Trophoblast cell (in vitro differentiated cells and primary cell): Measurements from ENCODE around the gene ELFN1.

ENCODE experiments used
- DNase-seq, 2 donors: peaks; one replicate each; pipeline ENCODE4 v3.0.0-alpha.2; 2016
- H2AFZ ChIP-seq: 2 replicates; pipeline ENCODE4 v1.6.1; 2013; ENCODE audit warnings: low read length, moderate library complexity, mild to moderate bottlenecking; ENCODE audit not compliant: insufficient read depth, poor library complexity
- H2AK5ac ChIP-seq: 2 replicates; pipeline ENCODE4 v1.6.1; 2013; ENCODE audit warnings: mild to moderate bottlenecking, low read length
- H2BK120ac ChIP-seq: 2 replicates; pipeline ENCODE4 v1.6.1; 2013; ENCODE audit warnings: low read length, mild to moderate bottlenecking, moderate library complexity; ENCODE audit not compliant: insufficient read depth, poor library complexity
- H2BK12ac ChIP-seq: 2 replicates; pipeline ENCODE4 v1.6.1; 2013; ENCODE audit warnings: mild to moderate bottlenecking, low read length, moderate library complexity
- H2BK5ac ChIP-seq: 2 replicates; pipeline ENCODE4 v1.6.1; 2013; ENCODE audit warnings: low read length, low read depth, moderate library complexity, mild to moderate bottlenecking; ENCODE audit not compliant: poor library complexity
- H3K14ac ChIP-seq: 2 replicates; pipeline ENCODE4 v1.6.1; 2013; ENCODE audit warnings: mild to moderate bottlenecking, low read length
- H3K18ac ChIP-seq: 2 replicates; pipeline ENCODE4 v1.6.1; 2013; ENCODE audit warnings: mild to moderate bottlenecking, low read length
- H3K23ac ChIP-seq: 2 replicates; pipeline ENCODE4 v1.6.1; 2013; ENCODE audit warnings: low read length
- H3K27ac ChIP-seq: 2 replicates; pipeline ENCODE4 v1.5.1; 2013; ENCODE audit warnings: low read depth, mild to moderate bottlenecking, inconsistent platforms, low read length, moderate library complexity
- H3K27me3 ChIP-seq: 2 replicates; pipeline ENCODE4 v1.6.1; 2013; ENCODE audit warnings: inconsistent platforms, mild to moderate bottlenecking, low read length, moderate library complexity; ENCODE audit not compliant: insufficient read depth
- H3K36me3 ChIP-seq, 2 experiments: 1 replicate in 1 of 2; 2 replicates in 1 of 2; pipeline ENCODE4 v1.6.1; 2013; ENCODE audit warnings: low read length in 2 of 2, mild to moderate bottlenecking in 2 of 2, moderate library complexity in 1 of 2; ENCODE audit not compliant: insufficient read depth in 2 of 2, control insufficient read depth in 1 of 2
- H3K4ac ChIP-seq: 2 replicates; pipeline ENCODE4 v1.6.1; 2013; ENCODE audit warnings: low read depth, mild to moderate bottlenecking, low read length, moderate library complexity
- H3K4me1 ChIP-seq, 2 experiments: 1 replicate in 1 of 2; 2 replicates in 1 of 2; pipeline ENCODE4 v1.6.1; 2013; ENCODE audit warnings: low read length in 2 of 2, mild to moderate bottlenecking in 2 of 2, moderate library complexity in 1 of 2; ENCODE audit not compliant: insufficient read depth in 2 of 2, control insufficient read depth in 1 of 2
- H3K4me2 ChIP-seq: 2 replicates; pipeline ENCODE4 v1.6.1; 2013; ENCODE audit warnings: inconsistent platforms, mild to moderate bottlenecking, low read length, moderate library complexity
- H3K4me3 ChIP-seq: 2 replicates; pipeline ENCODE4 v1.5.1; 2013; ENCODE audit warnings: mild to moderate bottlenecking, low read depth, low read length, inconsistent platforms
- H3K79me1 ChIP-seq: one replicate; pipeline ENCODE4 v1.6.1; 2013; ENCODE audit warnings: low read length
- H3K79me2 ChIP-seq: 2 replicates; pipeline ENCODE4 v1.6.1; 2013; ENCODE audit warnings: low read length, mild to moderate bottlenecking; ENCODE audit not compliant: control insufficient read depth, insufficient read depth, poor library complexity
- H3K9ac ChIP-seq: 2 replicates; pipeline ENCODE4 v1.6.1; 2013; ENCODE audit warnings: mild to moderate bottlenecking, low read length
- H3K9me3 ChIP-seq: 2 replicates; pipeline ENCODE4 v1.6.1; 2013; ENCODE audit warnings: low read depth, mild to moderate bottlenecking, control low read depth, inconsistent platforms, low read length; ENCODE audit not compliant: insufficient read depth
- H4K12ac ChIP-seq: 2 replicates; pipeline ENCODE4 v1.6.1; 2013; ENCODE audit warnings: low read depth, mild to moderate bottlenecking, low read length, moderate library complexity
- H4K8ac ChIP-seq: 2 replicates; pipeline ENCODE4 v1.6.1; 2013; ENCODE audit warnings: low read depth, mild to moderate bottlenecking, low read length, moderate library complexity
- H4K91ac ChIP-seq: one replicate; pipeline ENCODE4 v1.6.1; 2013; ENCODE audit warnings: low read depth, mild to moderate bottlenecking, low read length, moderate library complexity
- WGBS: extraction: QIAGEN DNeasy Blood & Tissue Kit; methylation state at CpG from one replicate; pipeline ENCODE4 v1.1.7; 2013; ENCODE audit warnings: missing lambda C conversion rate; ENCODE audit not compliant: insufficient read length, insufficient coverage; ENCODE audit errors: extremely low coverage; 5-methylcytosine and 5-hydroxymethylcytosine counted together

ELFN1 gene

DNA sequence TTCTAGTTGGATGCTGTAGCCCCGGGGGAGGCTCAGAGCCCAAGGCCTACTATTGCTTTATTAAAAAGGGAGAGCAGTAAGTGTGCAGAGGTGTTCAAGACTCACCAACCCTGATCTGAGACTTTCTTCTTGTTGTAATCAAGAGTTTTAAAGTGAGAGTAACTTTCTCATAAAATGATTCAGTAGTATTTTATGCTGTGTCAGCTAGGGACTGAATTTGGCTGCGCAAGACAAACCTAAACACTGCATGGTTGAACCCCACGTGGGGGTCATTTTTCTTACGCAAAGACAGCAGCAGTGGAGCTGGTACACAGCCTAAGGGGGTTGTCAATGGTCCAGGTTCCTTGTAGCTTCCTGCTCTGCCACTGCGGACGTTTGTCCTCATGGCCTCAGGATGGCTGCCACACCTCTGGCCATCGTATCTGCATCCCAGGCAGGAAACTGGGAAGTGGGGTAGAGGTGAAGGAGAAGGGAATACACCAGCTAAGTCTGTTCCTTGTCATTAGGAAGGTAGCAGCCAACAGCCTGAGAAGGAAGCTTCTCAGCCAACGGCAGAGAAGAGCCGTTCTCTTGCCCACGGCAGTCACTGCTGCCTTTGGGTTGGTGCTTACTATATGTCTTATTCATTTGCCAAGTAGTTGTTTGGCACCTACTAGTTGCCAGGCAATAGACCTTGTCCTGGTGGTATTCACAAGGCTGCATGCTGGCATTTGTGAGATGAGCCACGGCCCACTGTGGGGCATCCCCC lies 44.7 kb downstream of the ELFN1 start:
- no peak overlapping the region for H3K4ac ChIP-seq
- no peaks in the 10 kb centered on the region for H3K79me1 ChIP-seq
- H3K4me3 ChIP-seq, result no peak overlapping the region
- no peaks in the 10 kb centered on the region for H3K27me3 ChIP-seq
- no peak overlapping the region for H3K4me2 ChIP-seq
- no peak overlapping the region for H3K9ac ChIP-seq
- WGBS, result no CpG with 5 or more reads among the region's 11 CpGs
- no peak overlapping the region for H4K12ac ChIP-seq
- H4K8ac ChIP-seq, result no peak overlapping the region
- peaks cover 5% of the 10 kb centered on the region for H3K9me3 ChIP-seq
- no peak for DNase-seq
- peaks cover 8 to 18% of the 10 kb centered on the region in 2 experiments for H3K4me1 ChIP-seq
- H2BK12ac ChIP-seq, result no peak overlapping the region
- H3K36me3 ChIP-seq, result no peaks in the 10 kb centered on the region
- no peak overlapping the region for H2BK5ac ChIP-seq
- no peak overlapping the region for H3K14ac ChIP-seq
- H2AFZ ChIP-seq, result no peak overlapping the region
- H2BK120ac ChIP-seq, result no peak overlapping the region
- no peak overlapping the region for H3K27ac ChIP-seq
- H3K23ac ChIP-seq, result no peak overlapping the region
- H4K91ac ChIP-seq, result no peak overlapping the region
- no peak overlapping the region for H2AK5ac ChIP-seq
- no peak overlapping the region for H3K18ac ChIP-seq
- H3K79me2 ChIP-seq, result no peaks in the 10 kb centered on the region

DNA sequence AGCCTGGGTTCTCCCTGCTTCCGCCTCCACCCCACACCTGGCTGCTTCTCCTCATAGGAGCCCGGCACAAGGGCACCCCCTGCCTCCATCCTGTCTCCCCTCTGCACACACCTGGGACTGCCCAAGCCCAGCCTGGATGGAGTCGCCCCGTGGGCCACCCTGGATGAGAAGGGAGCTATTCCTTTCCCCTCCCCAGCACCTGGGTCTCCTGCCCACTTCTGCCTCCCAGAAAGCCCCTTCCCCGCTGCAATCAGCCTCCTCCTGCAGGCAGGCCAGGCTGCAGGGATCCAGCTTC lies 45.2 kb downstream of the ELFN1 start:
- Histone ChIP-seq H2AFZ (no peak overlapping the region), H3K4me3 (no peak overlapping the region), H3K9ac (no peak overlapping the region), H2BK120ac (no peak overlapping the region), H3K27ac (no peak overlapping the region), H4K91ac (no peak overlapping the region), H3K4me2 (no peak overlapping the region), H3K9me3 (peaks cover 5% of the 10 kb centered on the region), H3K27me3 (no peaks in the 10 kb centered on the region), H2BK12ac (no peak overlapping the region), H3K4me1 (peaks cover 8 to 18% of the 10 kb centered on the region in 2 experiments), H3K79me2 (no peaks in the 10 kb centered on the region), H3K79me1 (no peaks in the 10 kb centered on the region), H4K8ac (no peak overlapping the region), H3K23ac (no peak overlapping the region), H3K18ac (no peak overlapping the region), H3K36me3 (no peaks in the 10 kb centered on the region), H4K12ac (no peak overlapping the region), H2AK5ac (no peak overlapping the region), H3K14ac (no peak overlapping the region), H3K4ac (no peak overlapping the region), H2BK5ac (no peak overlapping the region)
- DNase-seq, result no peak
- no CpG with 5 or more reads among the region's 5 CpGs for WGBS

GRCh38 chr7:1715671-1716074 lies 45.6 kb downstream of the ELFN1 start:
- Histone ChIP-seq H3K9ac (no peak overlapping the region), H3K9me3 (peaks cover 5% of the 10 kb centered on the region), H4K8ac (no peak overlapping the region), H3K79me2 (no peaks in the 10 kb centered on the region), H2AFZ (no peak overlapping the region), H3K4me1 (peaks cover 8 to 18% of the 10 kb centered on the region in 2 experiments), H4K91ac (no peak overlapping the region), H3K23ac (no peak overlapping the region), H3K27ac (no peak overlapping the region), H3K14ac (no peak overlapping the region), H2AK5ac (no peak overlapping the region), H3K18ac (no peak overlapping the region), H4K12ac (no peak overlapping the region), H2BK12ac (no peak overlapping the region), H3K4me3 (no peak overlapping the region), H2BK120ac (peak overlapping the region; percentile 15), H3K36me3 (no peaks in the 10 kb centered on the region), H3K79me1 (no peaks in the 10 kb centered on the region), H3K4me2 (no peak overlapping the region), H2BK5ac (no peak overlapping the region), H3K4ac (no peak overlapping the region), H3K27me3 (no peaks in the 10 kb centered on the region)
- WGBS, result no CpG with 5 or more reads among the region's 6 CpGs
- no peak for DNase-seq

- no peak overlapping the region for H4K12ac ChIP-seq
- no peak overlapping the region for H3K23ac ChIP-seq
- no peak overlapping the region for H3K9ac ChIP-seq
- H3K27me3 ChIP-seq, result no peaks in the 10 kb centered on the region
- no peak overlapping the region for H4K8ac ChIP-seq
- no peak overlapping the region for H3K27ac ChIP-seq
- no peak overlapping the region for H3K18ac ChIP-seq
- H3K14ac ChIP-seq, result no peak overlapping the region
- no peaks in the 10 kb centered on the region for H3K79me1 ChIP-seq
- H2BK120ac ChIP-seq, result no peak overlapping the region
- H3K9me3 ChIP-seq, result peaks cover 5% of the 10 kb centered on the region
- H2AFZ ChIP-seq, result no peak overlapping the region
- H3K36me3 ChIP-seq, result no peaks in the 10 kb centered on the region
- H3K79me2 ChIP-seq, result no peaks in the 10 kb centered on the region
- DNase-seq, result peak; percentile 21 to 47
- no CpG with 5 or more reads among the region's 20 CpGs for WGBS
- peak overlapping the region; percentile 52 for H3K4me3 ChIP-seq
- H3K4me2 ChIP-seq, result no peak overlapping the region
- H3K4me1 ChIP-seq, result peaks cover 8 to 18% of the 10 kb centered on the region in 2 experiments
- no peak overlapping the region for H2BK5ac ChIP-seq
- no peak overlapping the region for H3K4ac ChIP-seq
- no peak overlapping the region for H2AK5ac ChIP-seq
- H4K91ac ChIP-seq, result no peak overlapping the region
- no peak overlapping the region for H2BK12ac ChIP-seq
Measured at GRCh38 chr7:1716263-1717094, 46.4 kb downstream of the ELFN1 start.
